A549 treated with ZK216348 at 1 μM for 4 hours (cell line): ENCODE measurements around the gene ANKRD13C. TPM values are rescaled to one million over a fixed set of nuclear protein-coding genes. Genes with fewer than 3 reads are reported as not detected.

Experiments used
- total RNA-seq: library from RNA; stranded (reverse); fragments of 200-300 nt; extraction: Qiagen RNA extraction; gene quantifications from 5 replicates; pipeline ENCODE4 v1.2.3, GENCODE V29; 2022; ENCODE audit warnings: low read depth

ANKRD13C gene
- 6.4 to 11.5 TPM (median 8.1 TPM) in 5 replicates for total RNA-seq

GRCh38 chr1:70354332-70355110 is at the start of gene ANKRD13C:
Gene ANKRD13C (minus strand): TSS chr1:70354722. CDS start chr1:70354408, 314 bp downstream.

GRCh38 chr1:70221238-70222121 is 133.0 kb downstream of the ANKRD13C start, which contains the start of gene SRSF11:
Gene SRSF11 (plus strand): TSS chr1:70221380. CDS start chr1:70221637, 257 bp downstream.

Other genes starting within 250 kb of the ANKRD13C start
- gene LRRC40, start 149.1 kb downstream of the ANKRD13C start, total RNA-seq = 5.2 to 12.4 TPM (median 9.6 TPM) in 5 replicates
- gene SRSF11, start 133.3 kb downstream of the ANKRD13C start, total RNA-seq = 66.8 to 128 TPM (median 82.0 TPM) in 5 replicates
- 1.2 to 2.2 TPM (median 1.4 TPM) in 5 replicates for gene CTH, start 56.5 kb upstream of the ANKRD13C start, total RNA-seq